Neural cell (in vitro differentiated cells): Measurements from ENCODE around the gene FAM135A.

ENCODE experiments used
- EZH2 ChIP-seq: fragments of 200-600, 300-800 bp; shearing (Covaris generic), sonication (generic); IDR thresholded peaks from 2 replicates; pipeline ENCODE4 v1.6.1; 2014; ENCODE audit warnings: antibody characterized with exemption, low read length, borderline replicate concordance, mild to moderate bottlenecking; ENCODE audit not compliant: insufficient read depth, poor library complexity, severe bottlenecking
- SMC3 ChIP-seq: fragments of 450-650 bp; conservative IDR thresholded peaks from 2 replicates; pipeline ENCODE4 v1.6.1; 2014; ENCODE audit warnings: antibody characterized with exemption, mild to moderate bottlenecking, moderate library complexity; ENCODE audit not compliant: poor library complexity
- TF ChIP-seq, protein P1 (sequence below): fragments of 450-650 bp; IDR thresholded peaks from 2 replicates; pipeline ENCODE4 v1.5.1; 2014; ENCODE audit warnings: antibody characterized with exemption, mild to moderate bottlenecking, moderate library complexity; ENCODE audit not compliant: poor library complexity, severe bottlenecking

GRCh38 chr6:70404658-70405057, 8.7 kb upstream of the FAM135A start:
- TF ChIP-seq EZH2 (no peak), SMC3 (no peak)
- TF ChIP-seq, protein P1, sequence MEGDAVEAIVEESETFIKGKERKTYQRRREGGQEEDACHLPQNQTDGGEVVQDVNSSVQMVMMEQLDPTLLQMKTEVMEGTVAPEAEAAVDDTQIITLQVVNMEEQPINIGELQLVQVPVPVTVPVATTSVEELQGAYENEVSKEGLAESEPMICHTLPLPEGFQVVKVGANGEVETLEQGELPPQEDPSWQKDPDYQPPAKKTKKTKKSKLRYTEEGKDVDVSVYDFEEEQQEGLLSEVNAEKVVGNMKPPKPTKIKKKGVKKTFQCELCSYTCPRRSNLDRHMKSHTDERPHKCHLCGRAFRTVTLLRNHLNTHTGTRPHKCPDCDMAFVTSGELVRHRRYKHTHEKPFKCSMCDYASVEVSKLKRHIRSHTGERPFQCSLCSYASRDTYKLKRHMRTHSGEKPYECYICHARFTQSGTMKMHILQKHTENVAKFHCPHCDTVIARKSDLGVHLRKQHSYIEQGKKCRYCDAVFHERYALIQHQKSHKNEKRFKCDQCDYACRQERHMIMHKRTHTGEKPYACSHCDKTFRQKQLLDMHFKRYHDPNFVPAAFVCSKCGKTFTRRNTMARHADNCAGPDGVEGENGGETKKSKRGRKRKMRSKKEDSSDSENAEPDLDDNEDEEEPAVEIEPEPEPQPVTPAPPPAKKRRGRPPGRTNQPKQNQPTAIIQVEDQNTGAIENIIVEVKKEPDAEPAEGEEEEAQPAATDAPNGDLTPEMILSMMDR, result no peak
